HepG2 (cell line): ENCODE data around the gene TTC9. TPM values are rescaled to one million over a fixed set of nuclear protein-coding genes. Genes with fewer than 3 reads are reported as not detected.
A peak's percentile ranks its signal among the peaks of the same experiment; 100 is the strongest.

Experiments used
- ATAC-seq: fragments of 200-7000 bp; cut with Tn5 transposase; 3 replicates; pipeline ENCODE4 v1.9.1; 2020; ENCODE audit warnings: mild to moderate bottlenecking, moderate library complexity
- BruUV-seq: library from RNA; stranded (reverse); fragments of 400-500 nt; replicated peaks from 2 replicates; lab custom pipeline; 2021; lab: Mats Ljungman, UMichigan
- CTCF ChIA-PET: fragments of 300-600 bp; formaldehyde crosslinking; extraction: SDS; loops from one replicate; lab custom pipeline; 2021; ENCODE audit warnings: low total read pairs, inconsistent platforms, low intra/inter-chr PET ratio; lab: Yijun Ruan, JAX
- POLR2A ChIA-PET: fragments of 350-600 bp; sonication (Branson Sonifier 250); formaldehyde crosslinking; loops from one replicate; lab custom pipeline; 2020; ENCODE audit warnings: antibody characterized with exemption, inconsistent platforms; lab: Yijun Ruan, JAX
- DNase-seq: peaks from one replicate; pipeline ENCODE4 v3.0.0-alpha.2; 2015; ENCODE audit warnings: low spot score
- FAIRE-seq: peaks from 3 replicates; lab custom pipeline; 2011; peaks lifted over from hg19 to GRCh38; lab: Jason Lieb, UNC
- H2AFZ ChIP-seq: one replicate; pipeline ENCODE4 v1.6.1; 2011; ENCODE audit warnings: low read length, inconsistent platforms
- H3K27ac ChIP-seq: fragments of 300-600 bp; 3 replicates; pipeline ENCODE4 v1.8.0; 2011; ENCODE audit warnings: mixed run types, mild to moderate bottlenecking, mixed read lengths, low read length, inconsistent platforms; ENCODE audit not compliant: insufficient read depth; ENCODE audit errors: extremely low read length
- H3K27me3 ChIP-seq, 2 experiments: fragments of 200-600 bp in 1 of 2; 2 replicates in 1 of 2; 3 replicates in 1 of 2; pipeline versions ENCODE4 v1.6.0 to v1.8.0; 2011; ENCODE audit warnings: low read length in 2 of 2, mild to moderate bottlenecking in 2 of 2, moderate library complexity in 2 of 2, inconsistent platforms in 1 of 2; ENCODE audit not compliant: insufficient read depth in 2 of 2, control insufficient read depth in 1 of 2
- H3K36me3 ChIP-seq, 2 experiments: fragments of 200-600 bp in 1 of 2; replicated peaks in 1 of 2; 2 replicates in 1 of 2; 3 replicates in 1 of 2; pipeline versions ENCODE4 v1.5.1 to v1.8.0; 2011; ENCODE audit warnings: low read length in 2 of 2, inconsistent platforms in 1 of 2; ENCODE audit not compliant: insufficient read depth in 2 of 2, control insufficient read depth in 1 of 2
- H3K4me1 ChIP-seq: 2 replicates; pipeline ENCODE4 v1.5.1; 2012; ENCODE audit warnings: low read length, inconsistent platforms; ENCODE audit not compliant: insufficient read depth
- H3K4me2 ChIP-seq: 2 replicates; pipeline ENCODE4 v1.6.0; 2011; ENCODE audit warnings: low read depth, low read length, inconsistent platforms
- H3K4me3 ChIP-seq, 3 experiments: fragments of 200-600 bp in 1 of 3; sonication (generic), shearing (Covaris generic) in 1 of 3; replicated peaks in 1 of 3; 2 replicates each; pipeline ENCODE4 v1.5.1; 2011 to 2016; ENCODE audit warnings: low read length in 3 of 3, inconsistent platforms in 2 of 3, low read depth in 2 of 3, mild to moderate bottlenecking in 2 of 3, control low read depth in 1 of 3, mixed read lengths in 1 of 3; ENCODE audit not compliant: insufficient read depth in 1 of 3
- H3K79me2 ChIP-seq: one replicate; pipeline ENCODE4 v1.6.1; 2011; ENCODE audit warnings: low read length, inconsistent platforms; ENCODE audit not compliant: insufficient read depth
- H3K9ac ChIP-seq: 2 replicates; pipeline ENCODE4 v1.6.0; 2011; ENCODE audit warnings: mild to moderate bottlenecking, low read depth, low read length, inconsistent platforms; ENCODE audit not compliant: insufficient read depth
- H3K9me3 ChIP-seq: 2 replicates; pipeline ENCODE4 v1.5.1; 2012; ENCODE audit warnings: mild to moderate bottlenecking, low read length
- H4K20me1 ChIP-seq: 2 replicates; pipeline ENCODE4 v1.6.0; 2011; ENCODE audit warnings: inconsistent platforms, mild to moderate bottlenecking, low read length, moderate library complexity; ENCODE audit not compliant: insufficient read depth
- HMG20B ChIP-seq: conservative IDR thresholded peaks from 2 replicates; pipeline ENCODE4 v1.6.1; 2016; ENCODE audit warnings: missing genetic modification reagents, missing compliant biosample characterization
- KDM1A ChIP-seq: IDR thresholded peaks from 2 replicates; pipeline ENCODE4 v1.6.1; 2016; ENCODE audit warnings: missing compliant biosample characterization
- LCORL ChIP-seq, 2 experiments: fragments of 450-650 bp in 1 of 2; sonication (generic) in 1 of 2; formaldehyde crosslinking in 1 of 2; IDR thresholded peaks; 2 replicates each; pipeline versions ENCODE4 v1.5.0 to v1.6.1; 2017 to 2020; ENCODE audit warnings: antibody characterized with exemption in 1 of 2, missing genetic modification reagents in 1 of 2
- MTA1 ChIP-seq: sonication (generic); formaldehyde crosslinking; IDR thresholded peaks from 2 replicates; pipeline ENCODE4 v1.4.0; 2020; ENCODE audit warnings: missing genetic modification reagents, mild to moderate bottlenecking, borderline replicate concordance
- MYNN ChIP-seq: sonication (generic); formaldehyde crosslinking; IDR thresholded peaks from 2 replicates; pipeline ENCODE4 v1.4.0; 2020; ENCODE audit warnings: mild to moderate bottlenecking, low read depth, missing genetic modification reagents
- NAIF1 ChIP-seq: sonication (generic); formaldehyde crosslinking; IDR thresholded peaks from 2 replicates; pipeline ENCODE4 v1.5.0; 2020; ENCODE audit warnings: mild to moderate bottlenecking, missing genetic modification reagents, borderline replicate concordance
- SETDB1 ChIP-seq: sonication (generic); formaldehyde crosslinking; IDR thresholded peaks from 2 replicates; pipeline ENCODE4 v1.5.1; 2020; ENCODE audit warnings: missing genetic modification reagents, mild to moderate bottlenecking, borderline replicate concordance
- SUZ12 ChIP-seq: fragments of 150-350 bp; IDR thresholded peaks from 2 replicates; pipeline ENCODE4 v1.6.1; 2014; ENCODE audit warnings: low read depth, low read length
- ZFP36 ChIP-seq: fragments of 150-350 bp; IDR thresholded peaks from 2 replicates; pipeline ENCODE4 v1.6.1; 2018; ENCODE audit warnings: borderline replicate concordance, low read length, low read depth; ENCODE audit not compliant: partially characterized antibody
- ZKSCAN5 ChIP-seq: sonication (generic); formaldehyde crosslinking; IDR thresholded peaks from 2 replicates; pipeline ENCODE4 v1.5.1; 2020; ENCODE audit warnings: mild to moderate bottlenecking, missing genetic modification reagents
- ZMYM3 ChIP-seq: sonication (generic); formaldehyde crosslinking; IDR thresholded peaks from 2 replicates; pipeline ENCODE4 v1.5.1; 2020; ENCODE audit warnings: mild to moderate bottlenecking, missing genetic modification reagents
- ZNF7 ChIP-seq: IDR thresholded peaks from 2 replicates; pipeline ENCODE4 v1.6.1; 2016; ENCODE audit warnings: missing biosample characterization, missing genetic modification reagents
- WGBS: methylation state at CpG from one replicate; pipeline ENCODE4 v1.1.6; 2017; ENCODE audit warnings: low lambda C conversion rate; 5-methylcytosine and 5-hydroxymethylcytosine counted together
- in situ Hi-C: cut with HindIII; loops from 2 replicates; pipeline ENCODE4 v1.10.0; 2017; ENCODE audit warnings: low pct_unique_long_range_greater_than_20kb; ENCODE audit not compliant: extremely low pct_ligation_motif_present
- intact Hi-C: fragments of 100-400 bp; cut with micrococcal nuclease; formaldehyde crosslinking; loops from one replicate; pipeline ENCODE4 v1.10.0; 2022; ENCODE audit not compliant: unreplicated experiment
- polyA plus RNA-seq, 8 experiments: library from polyadenylated mRNA; depleted of rRNA in 3 of 8; stranded (reverse) in 7 of 8; unstranded in 1 of 8; fragments of >200 nt; fragmentation: Illumina TruSeq in 4 of 8; extraction: Trizol in 4 of 8; gene quantifications; 2 replicates each; pipeline versions ENCODE4 v1.2.1 to v1.2.3, GENCODE V29; 2011 to 2016; ENCODE audit warnings: low read depth in 4 of 8, missing spikeins in 1 of 8, mixed read lengths in 1 of 8; ENCODE audit not compliant: insufficient read depth in 1 of 8
- total RNA-seq, 5 experiments: library from RNA; depleted of rRNA; stranded (reverse); fragments of >200 nt; fragmentation: Illumina TruSeq; extraction: Trizol; gene quantifications; 2 replicates each; pipeline ENCODE4 v1.2.3, GENCODE V29; 2016; ENCODE audit warnings: low read depth in 1 of 5
- TF ChIP-seq, protein P1 (sequence below): sonication (generic); formaldehyde crosslinking; conservative IDR thresholded peaks from 2 replicates; pipeline ENCODE4 v1.8.0; 2022; ENCODE audit warnings: mild to moderate bottlenecking, moderate library complexity, missing genetic modification reagents
- TF ChIP-seq, protein P2 (sequence below): IDR thresholded peaks from 2 replicates; pipeline ENCODE4 v1.6.1; 2016
- TF ChIP-seq, protein P3 (sequence below), 2 experiments: sonication (generic) in 1 of 2; formaldehyde crosslinking in 1 of 2; IDR thresholded peaks; 2 replicates each; pipeline versions ENCODE4 v1.4.0 to v1.6.1; 2016 to 2020; ENCODE audit warnings: borderline replicate concordance in 1 of 2, low read depth in 1 of 2, mild to moderate bottlenecking in 1 of 2, missing genetic modification reagents in 1 of 2

The TTC9 gene
- total and polyA plus RNA-seq, 2 of the 13 experiments (the other 11 are each of a cell fraction or from before 2014, with no cell fraction given), result 0.13 to 0.30 TPM

DNA sequence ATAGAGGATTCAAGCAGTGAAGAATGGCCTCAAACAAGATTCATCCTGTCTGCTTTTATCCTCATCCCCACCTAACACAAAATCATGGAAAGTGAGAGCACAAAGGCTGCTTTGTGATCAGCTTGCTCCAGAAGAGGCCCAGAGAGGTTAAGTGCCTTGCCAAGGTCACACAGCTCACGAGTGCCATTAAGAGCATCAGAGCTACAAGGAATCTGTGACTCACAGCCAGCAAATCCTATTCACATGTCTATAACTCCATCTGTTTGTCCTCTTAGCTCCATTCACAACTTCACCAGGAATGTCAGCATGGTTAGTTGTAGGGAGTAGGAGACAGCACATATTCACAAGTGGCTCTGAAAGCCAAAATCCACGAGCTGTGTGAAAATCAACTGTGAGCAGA is 79.8 kb downstream of the TTC9 start:
- Histone ChIP-seq H3K4me2 (no peak overlapping the region), H3K9ac (no peak overlapping the region), H3K9me3 (no peaks in the 10 kb centered on the region), H3K79me2 (no peaks in the 10 kb centered on the region), H3K27me3 (no peaks in the 10 kb centered on the region), H3K4me1 (peaks cover 45% of the 10 kb centered on the region), H2AFZ (no peak overlapping the region), H3K36me3 (no peaks in the 10 kb centered on the region), H3K4me3 (no peak overlapping the region), H3K27ac (no peak overlapping the region), H4K20me1 (no peaks in the 10 kb centered on the region)
- intact Hi-C loops (no loop called here), in situ Hi-C loops (no loop called here)
- DNase-seq, result peak; percentile 40
- no peak for ATAC-seq
- BruUV-seq, result no TSS peak
- CTCF ChIA-PET, result no interaction called here
- POLR2A ChIA-PET, result no interaction called here
- 30% methylated on average over 2 of the region's 2 CpGs for WGBS
- no peak for FAIRE-seq
- TF ChIP-seq SETDB1 (no peak), KDM1A (CRISPR knock-in tag) (peak; percentile 50; the same call in 1 of the 2 replicates), SUZ12 (no peak), MTA1 (CRISPR knock-in tag) (no peak), NAIF1 (no peak), ZNF7 (CRISPR knock-in tag) (peak; percentile 49; the same call in 1 of the 2 replicates), MYNN (CRISPR knock-in tag) (no peak), ZMYM3 (CRISPR knock-in tag) (0 out of 2 replicates have a peak, but pooled peaks have one; percentile 51), ZKSCAN5 (CRISPR knock-in tag) (no peak), HMG20B (CRISPR knock-in tag) (no peak), ZFP36 (peak; percentile 50), LCORL (IDR thresholded peaks at IDR 0.05) (no peak), LCORL (CRISPR knock-in tag; IDR thresholded peaks at IDR 0.05) (no peak)
- TF ChIP-seq, protein P1, sequence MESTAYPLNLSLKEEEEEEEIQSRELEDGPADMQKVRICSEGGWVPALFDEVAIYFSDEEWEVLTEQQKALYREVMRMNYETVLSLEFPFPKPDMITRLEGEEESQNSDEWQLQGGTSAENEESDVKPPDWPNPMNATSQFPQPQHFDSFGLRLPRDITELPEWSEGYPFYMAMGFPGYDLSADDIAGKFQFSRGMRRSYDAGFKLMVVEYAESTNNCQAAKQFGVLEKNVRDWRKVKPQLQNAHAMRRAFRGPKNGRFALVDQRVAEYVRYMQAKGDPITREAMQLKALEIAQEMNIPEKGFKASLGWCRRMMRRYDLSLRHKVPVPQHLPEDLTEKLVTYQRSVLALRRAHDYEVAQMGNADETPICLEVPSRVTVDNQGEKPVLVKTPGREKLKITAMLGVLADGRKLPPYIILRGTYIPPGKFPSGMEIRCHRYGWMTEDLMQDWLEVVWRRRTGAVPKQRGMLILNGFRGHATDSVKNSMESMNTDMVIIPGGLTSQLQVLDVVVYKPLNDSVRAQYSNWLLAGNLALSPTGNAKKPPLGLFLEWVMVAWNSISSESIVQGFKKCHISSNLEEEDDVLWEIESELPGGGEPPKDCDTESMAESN (CRISPR knock-in tag), result no peak
- TF ChIP-seq, protein P2, sequence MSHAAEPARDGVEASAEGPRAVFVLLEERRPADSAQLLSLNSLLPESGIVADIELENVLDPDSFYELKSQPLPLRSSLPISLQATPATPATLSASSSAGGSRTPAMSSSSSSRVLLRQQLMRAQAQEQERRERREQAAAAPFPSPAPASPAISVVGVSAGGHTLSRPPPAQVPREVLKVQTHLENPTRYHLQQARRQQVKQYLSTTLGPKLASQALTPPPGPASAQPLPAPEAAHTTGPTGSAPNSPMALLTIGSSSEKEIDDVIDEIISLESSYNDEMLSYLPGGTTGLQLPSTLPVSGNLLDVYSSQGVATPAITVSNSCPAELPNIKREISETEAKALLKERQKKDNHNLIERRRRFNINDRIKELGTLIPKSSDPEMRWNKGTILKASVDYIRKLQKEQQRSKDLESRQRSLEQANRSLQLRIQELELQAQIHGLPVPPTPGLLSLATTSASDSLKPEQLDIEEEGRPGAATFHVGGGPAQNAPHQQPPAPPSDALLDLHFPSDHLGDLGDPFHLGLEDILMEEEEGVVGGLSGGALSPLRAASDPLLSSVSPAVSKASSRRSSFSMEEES (CRISPR knock-in tag), result no peak
- TF ChIP-seq, protein P3, sequence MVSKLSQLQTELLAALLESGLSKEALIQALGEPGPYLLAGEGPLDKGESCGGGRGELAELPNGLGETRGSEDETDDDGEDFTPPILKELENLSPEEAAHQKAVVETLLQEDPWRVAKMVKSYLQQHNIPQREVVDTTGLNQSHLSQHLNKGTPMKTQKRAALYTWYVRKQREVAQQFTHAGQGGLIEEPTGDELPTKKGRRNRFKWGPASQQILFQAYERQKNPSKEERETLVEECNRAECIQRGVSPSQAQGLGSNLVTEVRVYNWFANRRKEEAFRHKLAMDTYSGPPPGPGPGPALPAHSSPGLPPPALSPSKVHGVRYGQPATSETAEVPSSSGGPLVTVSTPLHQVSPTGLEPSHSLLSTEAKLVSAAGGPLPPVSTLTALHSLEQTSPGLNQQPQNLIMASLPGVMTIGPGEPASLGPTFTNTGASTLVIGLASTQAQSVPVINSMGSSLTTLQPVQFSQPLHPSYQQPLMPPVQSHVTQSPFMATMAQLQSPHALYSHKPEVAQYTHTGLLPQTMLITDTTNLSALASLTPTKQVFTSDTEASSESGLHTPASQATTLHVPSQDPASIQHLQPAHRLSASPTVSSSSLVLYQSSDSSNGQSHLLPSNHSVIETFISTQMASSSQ (IDR thresholded peaks at IDR 0.05; ENCODE audit: low read depth), result no peak
- TF ChIP-seq, protein P3 (CRISPR knock-in tag; IDR thresholded peaks at IDR 0.05; ENCODE audit: borderline replicate concordance), result no peak
